ENCODE measurements around the gene IL17A.

Gene IL17A

DNA sequence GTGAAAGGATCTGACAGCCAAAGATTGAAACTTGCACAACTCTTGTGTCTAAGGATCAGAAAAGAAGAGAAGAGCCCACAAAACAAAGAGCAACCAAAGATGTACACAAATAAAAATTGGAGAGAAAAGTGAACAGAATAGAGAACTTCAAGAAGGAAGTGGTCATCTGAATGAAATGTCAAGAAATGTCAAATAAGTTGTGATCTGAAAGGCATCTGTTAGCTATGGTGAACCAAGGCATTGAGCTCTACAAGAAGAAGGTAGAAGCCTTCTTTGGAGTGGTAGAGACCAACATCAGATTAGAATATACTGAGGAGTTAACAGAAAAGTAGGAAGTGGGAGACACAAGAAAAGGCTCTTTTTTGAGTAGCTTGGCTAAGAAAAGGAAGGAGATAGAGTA is 29.6 kb downstream of the IL17A start:
- H3K4me3 Mint-ChIP-seq = no peak overlapping the region
- H3K9me3 Mint-ChIP-seq = no peaks in the 10 kb centered on the region
- H3K27ac Mint-ChIP-seq = no peak overlapping the region
- H3K4me1 Mint-ChIP-seq (ENCODE audit: low read depth) = peaks cover 4% of the 10 kb centered on the region
- H3K27me3 Mint-ChIP-seq (ENCODE audit: low read depth) = peaks cover 36% of the 10 kb centered on the region
- no peak for DNase-seq (ENCODE audit: low spot score)
- H3K36me3 Mint-ChIP-seq (ENCODE audit: low read depth) = no peaks in the 10 kb centered on the region

DNA sequence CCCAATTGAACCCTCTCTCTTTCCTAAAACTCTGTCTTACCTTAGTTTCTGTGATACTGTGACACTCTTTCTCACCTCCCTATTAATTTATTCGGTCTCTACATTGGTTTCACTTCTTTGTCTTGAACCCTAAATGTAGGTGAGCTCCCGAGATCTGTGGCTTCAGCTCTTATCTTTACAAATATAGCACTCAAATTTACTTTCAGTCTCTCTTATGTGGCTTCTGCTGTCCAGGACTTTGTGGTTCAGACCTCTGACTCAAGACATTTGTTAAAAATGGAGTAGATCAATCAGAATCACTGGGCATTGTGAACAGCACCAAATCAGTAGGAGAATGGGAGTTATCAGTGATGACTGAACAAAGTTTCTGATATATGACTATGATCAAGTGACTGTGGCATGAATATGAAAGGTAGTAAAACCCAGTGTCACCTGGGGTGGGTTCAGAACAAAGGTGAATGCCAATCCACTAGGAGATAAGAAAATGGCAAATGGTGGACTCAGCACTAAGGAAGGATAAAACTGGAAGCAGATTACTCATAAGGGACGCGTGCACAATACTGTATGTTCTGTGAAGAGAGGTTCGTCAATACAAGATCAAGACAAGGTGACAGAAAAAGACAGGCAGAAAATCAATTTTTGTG is 30.9 kb downstream of the IL17A start:
- Mint-ChIP-seq H3K36me3 (ENCODE audit: low read depth) (no peaks in the 10 kb centered on the region), H3K9me3 (no peaks in the 10 kb centered on the region), H3K27me3 (ENCODE audit: low read depth) (peaks cover 35% of the 10 kb centered on the region), H3K4me3 (no peak overlapping the region), H3K4me1 (ENCODE audit: low read depth) (peaks cover 12% of the 10 kb centered on the region), H3K27ac (no peak overlapping the region)
- DNase-seq (ENCODE audit: low spot score) = no peak

DNA sequence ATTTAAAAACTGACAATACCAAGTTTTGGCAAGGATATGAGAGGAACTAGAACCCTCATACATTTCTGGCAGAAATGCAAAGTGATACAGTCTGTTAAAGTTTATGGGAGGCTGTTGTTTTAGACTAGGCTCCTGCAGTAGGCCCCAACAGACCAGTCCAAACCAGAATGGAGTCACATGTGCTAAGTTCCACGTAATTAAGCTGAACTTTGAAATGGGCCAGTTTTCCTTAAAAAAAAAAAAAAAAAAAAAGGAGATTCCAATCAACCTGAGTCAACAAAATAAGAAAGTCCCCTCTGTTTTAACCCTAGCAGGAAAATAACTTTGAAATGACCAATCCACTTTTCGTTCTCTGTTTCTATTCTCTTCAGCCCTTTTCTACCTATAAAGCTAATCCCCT is 31.6 kb downstream of the IL17A start:
- Mint-ChIP-seq H3K4me1 (ENCODE audit: low read depth) (peaks cover 15% of the 10 kb centered on the region), H3K36me3 (ENCODE audit: low read depth) (no peaks in the 10 kb centered on the region), H3K27me3 (ENCODE audit: low read depth) (peaks cover 32% of the 10 kb centered on the region), H3K27ac (no peak overlapping the region), H3K9me3 (no peaks in the 10 kb centered on the region), H3K4me3 (no peak overlapping the region)
- no peak for DNase-seq (ENCODE audit: low spot score)

DNA sequence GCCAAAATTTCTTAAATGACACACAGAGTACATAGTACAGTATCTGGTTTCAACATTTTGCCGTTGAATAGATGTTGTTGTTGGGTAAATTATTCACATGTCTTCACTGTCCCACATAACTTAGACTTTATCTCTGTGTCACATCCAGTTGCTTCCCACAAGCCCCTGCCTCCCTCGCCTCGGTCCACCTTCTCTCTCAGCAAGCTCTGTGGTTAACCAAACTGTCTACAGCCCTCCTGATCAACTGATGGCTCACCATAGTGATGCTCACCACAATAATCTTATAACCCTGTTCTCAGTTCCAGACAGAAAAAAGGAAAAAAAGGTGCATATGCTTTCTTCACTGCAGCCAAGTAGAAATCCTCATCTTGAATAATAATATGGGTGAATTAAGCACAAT is 35.1 kb downstream of the IL17A start:
- H3K9me3 Mint-ChIP-seq = no peaks in the 10 kb centered on the region
- peaks cover 17% of the 10 kb centered on the region for H3K4me1 Mint-ChIP-seq (ENCODE audit: low read depth)
- H3K4me3 Mint-ChIP-seq = peak overlapping the region; percentile 49
- no peaks in the 10 kb centered on the region for H3K36me3 Mint-ChIP-seq (ENCODE audit: low read depth)
- peak; percentile 80 for DNase-seq (ENCODE audit: low spot score)
- peak overlapping the region; percentile 20 for H3K27ac Mint-ChIP-seq
- H3K27me3 Mint-ChIP-seq (ENCODE audit: low read depth) = peaks cover 58% of the 10 kb centered on the region

DNA sequence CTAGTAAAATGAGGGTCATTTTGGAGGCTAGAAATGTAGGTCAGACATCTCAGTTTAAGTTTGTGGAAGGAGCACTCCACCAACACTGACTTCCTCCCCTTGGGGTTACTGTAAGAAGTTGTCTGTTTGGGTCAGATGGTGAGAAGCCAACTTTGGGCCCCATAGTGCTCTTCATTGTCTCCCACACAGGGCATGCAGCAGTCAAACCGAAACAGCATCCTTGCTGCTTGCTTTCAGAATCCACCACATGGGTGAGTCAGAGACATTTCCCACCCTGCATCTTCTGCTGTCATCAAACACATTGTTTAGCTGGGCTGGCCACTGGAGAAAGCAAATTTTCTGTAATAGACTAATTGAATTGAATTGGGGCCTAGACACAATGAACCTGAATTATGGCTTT is 41.3 kb downstream of the IL17A start:
- Mint-ChIP-seq H3K27ac (peak overlapping the region; percentile 12), H3K4me1 (ENCODE audit: low read depth) (peaks cover 38% of the 10 kb centered on the region), H3K9me3 (no peaks in the 10 kb centered on the region), H3K4me3 (peak overlapping the region; percentile 6), H3K27me3 (ENCODE audit: low read depth) (peaks cover 60% of the 10 kb centered on the region), H3K36me3 (ENCODE audit: low read depth) (no peaks in the 10 kb centered on the region)
- peak; percentile 88 for DNase-seq (ENCODE audit: low spot score)

DNA sequence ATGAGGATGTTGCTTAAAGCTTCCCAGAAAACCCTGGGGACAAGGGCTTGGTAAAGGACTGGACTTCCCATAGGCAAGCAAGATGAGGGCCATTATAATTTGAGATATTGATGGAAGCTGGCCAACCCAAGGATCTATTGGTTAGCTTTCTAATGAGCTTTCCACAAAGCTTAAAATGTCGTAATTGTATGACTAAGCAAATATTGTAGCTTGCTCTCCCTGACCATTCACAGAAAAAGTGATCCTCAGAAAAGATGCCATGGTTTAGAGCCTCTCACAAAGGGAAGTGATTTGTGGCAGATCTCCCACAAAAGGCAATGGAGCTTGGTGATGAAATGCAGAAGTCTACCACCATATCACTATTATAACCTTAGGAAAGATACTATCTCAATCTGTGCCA is 44.5 kb downstream of the IL17A start:
- Mint-ChIP-seq H3K27ac (no peak overlapping the region), H3K4me1 (ENCODE audit: low read depth) (peaks cover 31% of the 10 kb centered on the region), H3K36me3 (ENCODE audit: low read depth) (no peaks in the 10 kb centered on the region), H3K27me3 (ENCODE audit: low read depth) (peaks cover 57% of the 10 kb centered on the region), H3K4me3 (no peak overlapping the region), H3K9me3 (no peaks in the 10 kb centered on the region)
- no peak for DNase-seq (ENCODE audit: low spot score)

DNA sequence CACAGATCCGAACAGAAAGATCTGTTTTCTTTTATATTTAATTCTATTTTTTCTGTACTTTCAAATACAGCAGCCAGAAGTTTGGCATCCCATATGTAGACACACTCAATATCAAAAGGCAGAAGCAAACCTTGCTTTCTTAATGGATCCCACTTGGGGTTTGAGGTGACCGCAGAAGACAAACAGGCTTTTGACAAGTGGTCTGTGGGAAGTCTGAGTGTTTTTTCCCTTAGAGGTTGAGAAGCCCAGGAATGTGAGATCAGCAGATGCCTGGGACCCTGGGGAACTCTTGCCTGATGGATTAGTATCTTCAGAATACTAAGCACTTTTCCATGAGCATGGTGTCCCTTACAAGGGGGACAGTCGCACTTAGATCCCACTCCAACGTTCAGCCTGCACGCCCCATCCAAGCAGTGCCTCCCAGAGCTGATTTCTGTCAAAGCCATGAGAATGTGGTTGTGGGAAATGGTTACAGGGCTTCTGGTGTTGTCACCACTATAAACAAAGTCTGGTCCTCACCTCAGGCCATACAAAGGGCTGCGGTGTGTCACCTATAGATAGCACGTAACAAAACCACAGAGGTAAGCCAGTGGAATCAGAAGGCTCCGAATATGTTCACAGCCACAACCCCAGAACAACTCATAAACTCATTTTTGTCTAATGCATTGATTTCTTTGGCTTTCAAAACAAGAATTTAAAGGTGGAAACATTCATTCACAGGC is 45.4 kb downstream of the IL17A start:
- Mint-ChIP-seq H3K27ac (no peak overlapping the region), H3K27me3 (ENCODE audit: low read depth) (peaks cover 59% of the 10 kb centered on the region), H3K4me3 (no peak overlapping the region), H3K9me3 (no peaks in the 10 kb centered on the region), H3K36me3 (ENCODE audit: low read depth) (no peaks in the 10 kb centered on the region), H3K4me1 (ENCODE audit: low read depth) (peaks cover 31% of the 10 kb centered on the region)
- DNase-seq (ENCODE audit: low spot score) = peak; percentile 35

DNA sequence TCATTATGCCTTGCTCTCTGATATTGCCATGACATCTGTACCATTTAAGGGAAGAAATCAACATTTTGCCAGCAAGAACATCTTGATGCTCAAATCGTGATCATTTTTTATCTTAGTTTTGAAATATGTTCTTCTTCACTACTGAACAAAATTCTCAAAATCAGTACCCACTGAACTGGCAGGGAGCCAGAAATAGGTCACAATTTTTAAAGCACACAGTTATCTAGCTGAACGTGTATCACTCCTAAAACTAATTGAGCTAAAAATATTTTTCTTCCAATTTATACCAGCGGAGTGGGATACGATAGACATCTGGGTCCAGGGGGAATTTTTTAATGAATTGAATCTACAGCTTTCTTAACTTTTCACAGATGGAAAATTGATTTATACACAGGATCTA is 46.8 kb downstream of the IL17A start:
- no peak overlapping the region for H3K27ac Mint-ChIP-seq
- H3K4me3 Mint-ChIP-seq = no peak overlapping the region
- no peak for DNase-seq (ENCODE audit: low spot score)
- no peaks in the 10 kb centered on the region for H3K36me3 Mint-ChIP-seq (ENCODE audit: low read depth)
- peaks cover 18% of the 10 kb centered on the region for H3K4me1 Mint-ChIP-seq (ENCODE audit: low read depth)
- peaks cover 59% of the 10 kb centered on the region for H3K27me3 Mint-ChIP-seq (ENCODE audit: low read depth)
- H3K9me3 Mint-ChIP-seq = no peaks in the 10 kb centered on the region

DNA sequence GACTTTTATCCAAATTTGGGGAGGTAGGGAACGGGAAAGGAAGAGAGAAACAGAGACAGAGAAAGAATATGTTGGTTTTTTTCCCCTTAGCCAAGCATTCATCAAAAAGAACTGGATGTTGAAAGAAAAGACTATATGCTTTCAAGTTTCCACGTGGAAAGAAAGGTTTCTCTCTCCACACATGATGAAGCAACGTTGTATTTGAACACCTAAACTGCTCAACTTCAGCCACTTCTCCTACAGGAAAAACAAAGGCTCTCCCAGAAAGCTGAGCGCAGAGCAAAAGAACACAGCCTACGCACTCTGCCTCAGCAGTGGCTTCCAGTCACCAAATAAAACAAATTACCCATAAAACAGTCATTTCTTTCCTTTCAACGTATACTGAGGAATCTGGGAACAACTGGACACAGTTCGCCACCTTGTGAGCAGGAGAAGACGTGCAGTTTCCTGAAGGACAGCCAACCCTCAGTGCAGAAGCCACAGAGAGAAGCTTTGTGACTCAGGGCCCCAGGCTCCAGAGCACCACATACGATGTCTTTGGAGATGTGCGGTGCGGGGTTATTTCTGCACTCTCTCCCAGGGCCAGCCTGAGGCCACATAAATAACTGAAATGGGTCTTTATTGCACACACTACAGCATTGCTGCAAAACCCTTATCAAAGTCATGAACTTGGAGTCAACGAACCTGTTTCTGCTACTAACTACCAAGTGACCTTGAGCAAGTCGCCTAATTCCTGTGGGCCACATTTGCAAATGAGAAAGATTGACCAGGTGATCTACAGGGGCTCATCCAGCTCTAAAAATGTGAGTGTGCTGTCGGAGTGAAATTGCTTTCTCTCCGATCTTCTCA is 48.0 kb downstream of the IL17A start:
- no peaks in the 10 kb centered on the region for H3K9me3 Mint-ChIP-seq
- peaks cover 10% of the 10 kb centered on the region for H3K4me1 Mint-ChIP-seq (ENCODE audit: low read depth)
- H3K27me3 Mint-ChIP-seq (ENCODE audit: low read depth) = peaks cover 61% of the 10 kb centered on the region
- no peak overlapping the region for H3K27ac Mint-ChIP-seq
- no peaks in the 10 kb centered on the region for H3K36me3 Mint-ChIP-seq (ENCODE audit: low read depth)
- peak; percentile 37 for DNase-seq (ENCODE audit: low spot score)
- H3K4me3 Mint-ChIP-seq = no peak overlapping the region
